ENCODE measurements around the gene DLG2. TPM values are rescaled to one million over a fixed set of nuclear protein-coding genes. Genes with fewer than 3 reads are reported as not detected.

Gene DLG2
- total and polyA plus RNA-seq, 2 of the 4 experiments (the other 2 are of a cell fraction), result 0.31 to 0.36 TPM

DNA sequence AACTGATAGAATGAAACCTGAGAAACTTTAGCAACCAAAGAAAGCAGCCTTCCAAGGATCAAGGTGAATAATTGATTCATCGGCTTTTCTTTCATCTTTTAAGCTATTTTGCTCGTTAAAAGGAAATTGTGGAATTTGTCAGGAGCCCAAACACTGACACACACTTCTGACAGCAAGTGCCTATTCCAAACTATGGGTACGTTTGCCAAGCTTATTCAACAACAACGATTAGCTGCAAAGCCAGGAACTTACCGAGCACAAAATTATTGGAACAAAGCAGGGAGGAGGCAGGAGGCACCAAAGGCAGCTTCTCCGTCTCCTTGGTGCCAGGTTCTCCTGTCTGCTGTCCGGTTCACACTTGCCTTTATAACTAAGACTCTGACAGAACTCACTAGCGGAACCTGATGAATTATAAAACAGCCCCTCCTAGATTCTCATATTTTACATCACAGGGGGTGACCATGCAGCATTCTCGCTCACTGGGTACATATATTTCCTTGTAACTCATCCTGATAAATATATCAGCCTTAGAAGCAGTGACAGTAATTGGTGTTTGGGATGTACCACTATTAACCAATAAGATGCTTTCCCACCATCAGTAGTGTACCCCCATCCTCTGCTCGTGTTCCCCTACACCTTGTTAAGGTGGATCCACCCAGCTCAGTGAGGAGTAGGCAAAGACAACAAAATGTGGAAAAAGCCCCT lies 1945.1 kb downstream of the DLG2 start:
- no peak overlapping the region for H4K91ac ChIP-seq (ENCODE audit: insufficient read depth, low read depth, low read length)
- no peak overlapping the region for H3K14ac ChIP-seq (replicated peaks; ENCODE audit: low read depth, low read length)
- H3K27me3 ChIP-seq (ENCODE audit: control insufficient read depth, insufficient read depth, low read length), result 0 out of 2 replicates have a peak, but pooled peaks cover 4% of the 10 kb centered on the region
- intact Hi-C loops (cut with micrococcal nuclease), result no loop called here
- H4K5ac ChIP-seq (ENCODE audit: low read depth, low read length), result no peak overlapping the region
- POLR2A ChIA-PET (ENCODE audit: unreplicated experiment), result no interaction called here
- no TSS peak for BruUV-seq (replicated peaks)
- H3K36me3 ChIP-seq (ENCODE audit: control insufficient read depth, insufficient read depth, low read length), result no peaks in the 10 kb centered on the region
- CTCF ChIA-PET, result interaction anchor here (1.0 kb wide), 1 partner anchor 40 kb away, joined by 3 read pairs; no protein-coding TSS in a partner anchor
- no peak overlapping the region for H3K9ac ChIP-seq (ENCODE audit: low read depth, low read length)
- H4K8ac ChIP-seq (ENCODE audit: low read depth in 2 of 2, low read length in 2 of 2), result no peak overlapping the region
- no peaks in the 10 kb centered on the region for H3K9me1 ChIP-seq (ENCODE audit: insufficient read depth, low read length)
- DNase-seq, result no peak
- no peak overlapping the region for H2AK9ac ChIP-seq (replicated peaks; ENCODE audit: low read depth, low read length, poor library complexity)
- whole genome bisulfite sequencing, 2 experiments (ENCODE audit: extremely low coverage in 2 of 2, insufficient read length in 1 of 2), result 30% methylated on average over 2 of the region's 10 CpGs; no CpG with 5 or more reads in 1 of the 2 experiments
- H2AK5ac ChIP-seq (ENCODE audit: low read depth, low read length), result no peak overlapping the region
- in situ Hi-C loops (cut with MboI; ENCODE audit: low sequenced_read_pairs), result no loop called here
- no peaks in the 10 kb centered on the region for H3K9me3 ChIP-seq (ENCODE audit: control insufficient read depth, insufficient read depth, low read length)
- no peak overlapping the region for H3K18ac ChIP-seq (ENCODE audit: low read depth, low read length)
- no peak overlapping the region for H2BK20ac ChIP-seq (ENCODE audit: low read depth, low read length)
- H3K4me2 ChIP-seq (ENCODE audit: low read depth, low read length), result no peak overlapping the region
- TF ChIP-seq FOS (IDR thresholded peaks at IDR 0.05; ENCODE audit: low read depth, low read length) (no peak), CEBPB (IDR thresholded peaks at IDR 0.05; ENCODE audit: low read depth, low read length) (no peak), MXI1 (IDR thresholded peaks at IDR 0.05; ENCODE audit: borderline replicate concordance, low read depth, low read length) (no peak), RAD21 (IDR thresholded peaks at IDR 0.05; ENCODE audit: low read length) (no peak), BHLHE40 (IDR thresholded peaks at IDR 0.05; ENCODE audit: low read depth, low read length) (no peak), MAZ (IDR thresholded peaks at IDR 0.05; ENCODE audit: borderline replicate concordance, low read depth, low read length) (no peak), RCOR1 (IDR thresholded peaks at IDR 0.05; ENCODE audit: insufficient replicate concordance, low read length) (no peak), CHD1 (IDR thresholded peaks at IDR 0.05; ENCODE audit: low read depth, low read length) (no peak), MAFK (IDR thresholded peaks at IDR 0.05; ENCODE audit: low read depth, low read length) (no peak)
- TF ChIP-seq, protein P1, sequence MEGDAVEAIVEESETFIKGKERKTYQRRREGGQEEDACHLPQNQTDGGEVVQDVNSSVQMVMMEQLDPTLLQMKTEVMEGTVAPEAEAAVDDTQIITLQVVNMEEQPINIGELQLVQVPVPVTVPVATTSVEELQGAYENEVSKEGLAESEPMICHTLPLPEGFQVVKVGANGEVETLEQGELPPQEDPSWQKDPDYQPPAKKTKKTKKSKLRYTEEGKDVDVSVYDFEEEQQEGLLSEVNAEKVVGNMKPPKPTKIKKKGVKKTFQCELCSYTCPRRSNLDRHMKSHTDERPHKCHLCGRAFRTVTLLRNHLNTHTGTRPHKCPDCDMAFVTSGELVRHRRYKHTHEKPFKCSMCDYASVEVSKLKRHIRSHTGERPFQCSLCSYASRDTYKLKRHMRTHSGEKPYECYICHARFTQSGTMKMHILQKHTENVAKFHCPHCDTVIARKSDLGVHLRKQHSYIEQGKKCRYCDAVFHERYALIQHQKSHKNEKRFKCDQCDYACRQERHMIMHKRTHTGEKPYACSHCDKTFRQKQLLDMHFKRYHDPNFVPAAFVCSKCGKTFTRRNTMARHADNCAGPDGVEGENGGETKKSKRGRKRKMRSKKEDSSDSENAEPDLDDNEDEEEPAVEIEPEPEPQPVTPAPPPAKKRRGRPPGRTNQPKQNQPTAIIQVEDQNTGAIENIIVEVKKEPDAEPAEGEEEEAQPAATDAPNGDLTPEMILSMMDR (conservative IDR thresholded peaks at IDR 0.05; ENCODE audit: low read depth, low read length), result no peak
- TF ChIP-seq, protein P2, sequence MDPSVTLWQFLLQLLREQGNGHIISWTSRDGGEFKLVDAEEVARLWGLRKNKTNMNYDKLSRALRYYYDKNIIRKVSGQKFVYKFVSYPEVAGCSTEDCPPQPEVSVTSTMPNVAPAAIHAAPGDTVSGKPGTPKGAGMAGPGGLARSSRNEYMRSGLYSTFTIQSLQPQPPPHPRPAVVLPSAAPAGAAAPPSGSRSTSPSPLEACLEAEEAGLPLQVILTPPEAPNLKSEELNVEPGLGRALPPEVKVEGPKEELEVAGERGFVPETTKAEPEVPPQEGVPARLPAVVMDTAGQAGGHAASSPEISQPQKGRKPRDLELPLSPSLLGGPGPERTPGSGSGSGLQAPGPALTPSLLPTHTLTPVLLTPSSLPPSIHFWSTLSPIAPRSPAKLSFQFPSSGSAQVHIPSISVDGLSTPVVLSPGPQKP (IDR thresholded peaks at IDR 0.05; ENCODE audit: borderline replicate concordance, low read depth, low read length), result no peak
- H2BK15ac ChIP-seq (ENCODE audit: low read depth, low read length), result no peak overlapping the region
- ATAC-seq (ENCODE audit: low read depth), result no peak
- no peak overlapping the region for H2BK120ac ChIP-seq (ENCODE audit: low read depth, low read length)
- dilution Hi-C loops (cut with HindIII; ENCODE audit: low sequenced_read_pairs, unreplicated experiment), result no loop called here
- no peak overlapping the region for H2BK5ac ChIP-seq (ENCODE audit: low read depth, low read length, poor library complexity, severe bottlenecking)
- no peak overlapping the region for H3K23ac ChIP-seq (ENCODE audit: low read depth, low read length)
- no peaks in the 10 kb centered on the region for H4K20me1 ChIP-seq (ENCODE audit: insufficient read depth, low read length)
- no peaks in the 10 kb centered on the region for H3K79me1 ChIP-seq (ENCODE audit: low read depth in 1 of 2, low read length in 2 of 2)
- H2AFZ ChIP-seq (replicated peaks; ENCODE audit: low read length, poor library complexity), result no peak overlapping the region
- H3K4me3 ChIP-seq (ENCODE audit: insufficient read depth, low read depth, low read length), result no peak overlapping the region
- H3K56ac ChIP-seq (ENCODE audit: extremely low read depth, insufficient read depth, low read length), result no peak overlapping the region
- no peak overlapping the region for H3K27ac ChIP-seq (ENCODE audit: insufficient read depth, low read length)
- H3K4ac ChIP-seq (ENCODE audit: low read depth, low read length), result no peak overlapping the region
- H3K4me1 ChIP-seq (ENCODE audit: control insufficient read depth, insufficient read depth, low read length), result no peaks in the 10 kb centered on the region

Measured in IMR-90 (cell line).